ENCODE measurements around the gene CLEC11A.

DNA sequence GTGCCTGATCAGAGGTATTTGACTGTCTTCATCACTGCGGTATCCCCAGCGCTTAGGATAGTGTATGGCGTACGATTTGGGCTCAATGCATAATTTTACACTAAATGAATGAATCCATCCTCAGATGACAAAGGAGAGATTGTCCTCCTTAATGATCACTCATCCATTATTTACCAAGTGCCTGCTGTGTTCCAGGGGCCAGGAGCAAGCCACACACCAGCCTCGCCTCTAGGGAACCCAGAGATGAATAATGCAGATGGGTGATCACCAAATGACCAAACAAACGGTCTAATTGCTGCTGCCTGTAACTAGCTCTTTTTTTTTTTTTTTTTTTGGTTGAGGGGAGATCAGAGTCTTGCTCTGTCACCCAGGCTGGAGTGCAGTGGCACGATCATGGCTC is 41.2 kb downstream of the CLEC11A start:
- TF ChIP-seq CTCF (IDR thresholded peaks at IDR 0.05; ENCODE audit: borderline replicate concordance, extremely low read depth, low read length, poor library complexity, severe bottlenecking) (no peak), EZH2 (IDR thresholded peaks at IDR 0.05; ENCODE audit: borderline replicate concordance, low read depth, low read length, severe bottlenecking) (no peak)
